ENCODE data around the gene ITGA2B.

- TF ChIP-seq CTCF (IDR thresholded peaks at IDR 0.05): no peak
- no peak for TF ChIP-seq POLR2A (IDR thresholded peaks at IDR 0.05)
Measured at GRCh38 chr17:44432254-44433157, 43.1 kb upstream of the ITGA2B start.
